RWPE1 (cell line): ENCODE results near the gene FZD10.

Source experiments
- CTCF ChIA-PET: fragments of 350-600 bp; sonication (Branson Sonifier 250); formaldehyde crosslinking; extraction: SDS; loops from one replicate; lab custom pipeline; 2021; lab: Yijun Ruan, JAX
- POLR2A ChIA-PET: fragments of 400-600 bp; formaldehyde crosslinking; extraction: SDS; loops from one replicate; lab custom pipeline; 2020; ENCODE audit warnings: antibody characterized with exemption; ENCODE audit not compliant: low non-redundant PET; lab: Yijun Ruan, JAX
- DNase-seq: peaks from one replicate; pipeline ENCODE4 v3.0.0; 2012; ENCODE audit warnings: low spot score
- H3K27ac ChIP-seq: fragments of 450-650 bp; 2 replicates; pipeline ENCODE4 v1.5.1; 2017
- TF ChIP-seq, protein P1 (sequence below): fragments of 450-650 bp; conservative IDR thresholded peaks from 2 replicates; pipeline ENCODE4 v1.5.1; 2017; ENCODE audit warnings: low read depth, mild to moderate bottlenecking

Gene FZD10

DNA sequence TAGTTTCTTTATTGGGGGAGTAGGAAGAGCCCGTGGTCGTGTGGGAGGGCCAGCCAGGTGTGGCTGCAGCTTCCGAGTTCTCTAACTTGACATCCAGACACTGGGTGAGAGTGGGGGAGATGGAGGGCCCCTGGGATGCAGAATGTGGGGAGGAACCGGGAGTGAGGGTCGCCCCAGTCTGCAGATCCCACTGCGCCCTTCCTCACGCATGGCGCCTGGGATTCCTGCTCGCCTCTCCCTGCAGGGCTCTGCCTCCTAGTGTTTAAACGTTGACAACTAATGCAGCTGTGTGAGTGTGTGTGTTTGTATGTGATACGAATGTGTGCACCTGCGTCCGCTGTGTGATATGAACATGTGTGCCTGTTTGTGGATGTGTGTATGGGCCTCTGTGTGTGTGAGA is 34.6 kb downstream of the FZD10 start:
- POLR2A ChIA-PET, result no interaction called here
- CTCF ChIA-PET, result interaction anchor here (0.8 kb wide), 1 partner anchor 1831 kb away, joined by 3 read pairs; no protein-coding TSS in a partner anchor
- TF ChIP-seq, protein P1, sequence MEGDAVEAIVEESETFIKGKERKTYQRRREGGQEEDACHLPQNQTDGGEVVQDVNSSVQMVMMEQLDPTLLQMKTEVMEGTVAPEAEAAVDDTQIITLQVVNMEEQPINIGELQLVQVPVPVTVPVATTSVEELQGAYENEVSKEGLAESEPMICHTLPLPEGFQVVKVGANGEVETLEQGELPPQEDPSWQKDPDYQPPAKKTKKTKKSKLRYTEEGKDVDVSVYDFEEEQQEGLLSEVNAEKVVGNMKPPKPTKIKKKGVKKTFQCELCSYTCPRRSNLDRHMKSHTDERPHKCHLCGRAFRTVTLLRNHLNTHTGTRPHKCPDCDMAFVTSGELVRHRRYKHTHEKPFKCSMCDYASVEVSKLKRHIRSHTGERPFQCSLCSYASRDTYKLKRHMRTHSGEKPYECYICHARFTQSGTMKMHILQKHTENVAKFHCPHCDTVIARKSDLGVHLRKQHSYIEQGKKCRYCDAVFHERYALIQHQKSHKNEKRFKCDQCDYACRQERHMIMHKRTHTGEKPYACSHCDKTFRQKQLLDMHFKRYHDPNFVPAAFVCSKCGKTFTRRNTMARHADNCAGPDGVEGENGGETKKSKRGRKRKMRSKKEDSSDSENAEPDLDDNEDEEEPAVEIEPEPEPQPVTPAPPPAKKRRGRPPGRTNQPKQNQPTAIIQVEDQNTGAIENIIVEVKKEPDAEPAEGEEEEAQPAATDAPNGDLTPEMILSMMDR, result no peak
- DNase-seq, result no peak
- no peak overlapping the region for H3K27ac ChIP-seq

DNA sequence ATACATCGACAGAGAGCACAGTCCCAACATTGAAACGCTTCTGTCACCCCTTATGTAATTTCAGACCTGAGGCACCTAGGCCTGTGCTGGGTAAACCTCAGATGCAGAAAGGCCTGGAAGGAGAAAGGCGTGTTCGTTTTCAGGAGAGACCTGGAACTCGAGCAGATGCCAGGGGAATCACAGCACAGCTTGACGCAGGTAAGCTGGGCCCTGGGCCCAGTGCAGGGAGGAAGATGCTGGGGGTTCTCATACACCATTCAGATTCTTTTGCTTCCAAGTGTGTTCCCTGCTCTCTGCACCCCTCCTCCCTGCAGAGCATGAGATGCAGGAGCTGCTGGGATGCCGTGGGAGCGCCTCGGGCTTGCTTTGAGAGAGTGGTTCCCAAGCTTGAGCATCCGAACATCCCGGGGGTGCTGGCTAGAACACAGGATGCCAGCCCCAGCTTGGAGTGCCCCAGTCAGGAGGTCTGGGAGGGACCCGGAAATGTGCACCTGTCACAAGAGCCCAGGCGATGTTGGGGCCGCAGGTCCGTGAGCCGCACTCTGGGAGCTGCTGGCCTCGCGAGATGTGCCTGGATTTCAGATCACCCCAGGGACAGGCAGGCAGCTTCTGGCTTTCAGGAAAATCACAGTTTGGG is 35.9 kb downstream of the FZD10 start:
- POLR2A ChIA-PET, result no interaction called here
- CTCF ChIA-PET, result no interaction called here
- TF ChIP-seq, protein P1, result no peak
- H3K27ac ChIP-seq, result no peak overlapping the region
- no peak for DNase-seq

DNA sequence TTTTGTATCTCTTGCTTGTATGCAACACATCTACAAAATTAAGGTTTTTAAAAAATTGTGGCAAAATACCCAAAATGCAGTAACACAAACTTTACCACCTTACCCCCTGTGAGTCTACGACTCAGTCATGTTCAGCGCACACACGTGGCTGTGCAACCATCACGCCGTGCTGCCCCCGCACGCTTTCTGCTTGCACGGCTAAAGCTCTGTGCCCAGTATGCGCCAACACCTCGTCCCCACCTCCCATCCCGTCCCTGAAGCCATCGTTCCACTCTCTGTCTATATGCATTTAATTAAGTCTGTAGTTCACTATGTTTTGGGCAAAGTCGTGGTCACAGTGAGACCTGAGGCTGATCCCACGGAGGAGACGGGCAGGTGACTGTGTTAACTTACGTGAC is 36.4 kb downstream of the FZD10 start:
- TF ChIP-seq, protein P1, result no peak
- CTCF ChIA-PET, result no interaction called here

DNA sequence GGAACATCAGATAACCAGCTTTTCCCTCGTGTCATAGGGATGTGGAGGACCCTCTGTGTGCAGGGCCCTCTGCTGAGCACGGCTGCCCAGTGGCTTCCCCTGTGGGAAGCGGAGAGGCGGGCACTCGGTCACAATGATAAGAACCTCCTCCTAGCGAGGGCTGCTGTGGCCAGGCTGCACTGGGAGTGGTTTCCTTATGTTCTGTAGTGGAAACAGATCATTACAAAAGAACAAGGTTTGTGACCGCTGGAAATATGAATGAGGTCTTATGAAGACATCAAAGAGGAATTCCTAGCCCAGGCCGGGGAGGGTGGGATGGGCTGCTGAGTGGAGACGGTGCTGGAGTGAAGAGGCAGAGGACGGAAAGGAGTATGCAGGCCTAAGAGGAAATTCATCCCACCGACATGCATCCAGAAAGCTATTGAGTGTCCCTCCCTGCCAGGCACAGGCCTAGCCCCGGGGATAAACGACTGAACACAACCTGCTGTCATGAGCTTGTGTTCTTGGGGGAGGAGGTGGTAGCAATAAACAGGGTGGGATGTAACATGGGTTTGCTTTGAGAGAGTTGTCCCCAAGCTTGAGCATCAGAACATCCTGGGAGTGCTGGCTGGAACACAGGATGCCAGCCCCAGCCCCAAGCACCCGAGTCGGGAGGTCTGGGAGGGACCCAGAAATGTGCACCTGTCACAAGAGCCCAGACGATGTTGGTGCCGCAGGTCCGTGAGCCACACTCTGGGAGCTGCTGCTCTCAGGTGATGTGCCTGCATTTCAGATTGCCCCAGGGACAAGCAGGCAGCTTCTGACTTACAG is 37.5 kb downstream of the FZD10 start:
- TF ChIP-seq, protein P1, result no peak
- DNase-seq, result no peak
- H3K27ac ChIP-seq, result no peak overlapping the region
- ChIA-PET POLR2A (no interaction called here), CTCF (no interaction called here)

More for the DNA sequence above, 36.4 kb downstream of the FZD10 start:
- POLR2A ChIA-PET, result no interaction called here
- H3K27ac ChIP-seq, result no peak overlapping the region
- no peak for DNase-seq

DNA sequence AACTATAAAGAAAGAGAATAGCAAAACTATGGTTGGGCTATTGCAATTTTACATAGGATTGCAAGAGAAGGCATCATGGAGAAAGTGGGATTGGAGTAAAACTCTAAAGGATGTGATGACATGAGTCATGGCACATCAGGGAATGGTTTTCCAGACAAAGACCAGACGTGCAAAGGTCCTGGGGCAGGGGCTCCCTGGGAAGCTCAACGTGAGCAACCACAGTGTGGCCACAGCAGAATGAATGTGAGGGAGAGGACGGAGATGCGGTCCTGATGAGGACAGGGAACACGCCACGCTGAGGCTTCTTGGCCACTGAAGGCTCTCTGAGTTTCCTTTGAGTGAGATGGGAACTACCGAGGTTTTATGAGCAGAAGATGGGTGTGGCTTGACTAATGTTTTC is 38.2 kb downstream of the FZD10 start:
- H3K27ac ChIP-seq, result no peak overlapping the region
- no peak for DNase-seq
- TF ChIP-seq, protein P1, result no peak
- ChIA-PET CTCF (no interaction called here), POLR2A (no interaction called here)

DNA sequence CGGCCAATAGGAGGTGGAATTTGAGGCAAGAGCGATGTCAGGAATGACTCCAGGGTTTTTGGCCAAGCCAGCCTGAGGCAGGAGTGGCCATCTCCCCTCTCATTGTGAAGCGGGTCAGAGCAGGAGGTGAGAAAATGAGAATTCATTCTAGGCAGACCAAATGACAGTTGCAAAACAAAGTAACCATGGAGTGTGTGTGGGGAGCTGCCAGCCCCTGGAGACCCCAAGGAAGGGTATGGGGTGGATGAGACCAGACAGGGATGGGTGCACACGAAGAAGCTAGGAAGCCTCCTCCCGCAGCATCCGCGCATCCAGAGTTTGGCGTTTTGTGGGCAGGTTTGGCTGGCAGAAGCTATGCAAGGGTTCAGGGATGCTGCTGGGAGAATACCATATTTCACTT is 38.8 kb downstream of the FZD10 start:
- H3K27ac ChIP-seq, result no peak overlapping the region
- no peak for DNase-seq
- CTCF ChIA-PET, result no interaction called here
- POLR2A ChIA-PET, result no interaction called here
- TF ChIP-seq, protein P1, result no peak
